NCI-H146 treated with DMSO at 0.1 percent for 48 hours (cell line): ENCODE data around the gene PRLR.
"Not testable (repeated sequence)": the region's sequence is repeated elsewhere in the genome, so short reads cannot be mapped to it uniquely, and the experiment has no call there.

ENCODE experiments used
- DNase-seq: peaks from one replicate; lab custom pipeline; 2025; ENCODE audit not compliant: unreplicated experiment; lab: John Stamatoyannopoulos, UW

Gene PRLR

DNA sequence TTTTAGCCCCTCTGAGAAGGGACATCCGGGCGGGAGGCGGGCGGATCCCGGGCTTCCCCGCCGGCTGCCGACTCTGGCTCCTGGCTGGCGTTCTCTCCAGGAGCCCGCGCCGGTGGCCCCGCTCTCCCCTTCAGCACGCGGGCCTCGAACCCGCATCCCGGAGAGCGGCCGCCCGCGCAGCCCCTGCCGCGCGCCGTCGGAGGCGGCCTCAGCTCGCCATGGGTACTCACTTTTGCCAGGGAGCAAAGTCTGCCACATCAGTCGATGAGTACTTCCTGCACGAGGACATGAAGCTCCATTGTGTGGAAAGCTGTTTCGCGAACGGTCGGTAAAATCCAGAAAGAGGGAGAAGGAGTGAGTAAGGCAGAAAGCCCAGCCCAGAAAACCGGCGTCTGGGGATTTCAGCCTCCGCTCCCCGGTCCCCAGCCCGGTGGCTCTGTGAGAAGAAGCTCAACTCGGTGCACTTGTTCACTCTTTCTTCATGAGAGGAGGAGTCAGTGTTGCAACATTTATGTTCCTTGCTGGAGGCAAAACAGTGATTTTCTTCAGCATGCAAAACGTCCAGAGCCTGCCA, at the start of gene PRLR:
Gene PRLR, minus strand, starts transcription at position 450 of the 574 bp plus-strand sequence. CDS start 140,867 bp downstream, outside the sequence.
- no peak for DNase-seq

GRCh38 chr5:35274839-35275509, 44.7 kb upstream of the PRLR start:
- DNase-seq = no peak

DNA sequence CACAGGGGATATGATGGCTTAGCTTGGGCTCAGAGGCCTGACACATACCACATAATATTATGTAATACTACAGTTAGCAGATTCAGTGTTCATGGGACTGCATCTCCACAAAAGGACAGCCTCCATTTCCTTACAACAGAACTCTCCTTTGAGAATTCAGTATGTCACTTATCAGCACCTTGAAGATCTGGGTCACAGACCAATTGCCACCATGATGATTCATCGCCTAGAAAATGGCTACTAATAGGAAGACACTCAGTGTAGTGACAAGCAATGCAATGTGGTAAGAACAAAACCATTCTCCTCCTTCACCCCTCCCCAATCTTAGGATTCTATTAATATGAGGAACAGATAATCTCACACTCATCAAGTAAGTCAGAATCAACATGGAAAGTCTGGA, 38.7 kb upstream of the PRLR start:
- DNase-seq = no peak

GRCh38 chr5:35266276-35266675, 36.0 kb upstream of the PRLR start:
- DNase-seq = no peak

- no peak for DNase-seq
Measured at GRCh38 chr5:35264509-35264908, 34.2 kb upstream of the PRLR start.

- DNase-seq = no peak
Measured at GRCh38 chr5:35263266-35263877, 33.1 kb upstream of the PRLR start.

GRCh38 chr5:35253582-35253981, 23.3 kb upstream of the PRLR start:
- DNase-seq = no peak

- DNase-seq = no peak
Measured at GRCh38 chr5:35252963-35253362, 22.7 kb upstream of the PRLR start.

GRCh38 chr5:35248843-35249780, 18.8 kb upstream of the PRLR start:
- no peak for DNase-seq

DNA sequence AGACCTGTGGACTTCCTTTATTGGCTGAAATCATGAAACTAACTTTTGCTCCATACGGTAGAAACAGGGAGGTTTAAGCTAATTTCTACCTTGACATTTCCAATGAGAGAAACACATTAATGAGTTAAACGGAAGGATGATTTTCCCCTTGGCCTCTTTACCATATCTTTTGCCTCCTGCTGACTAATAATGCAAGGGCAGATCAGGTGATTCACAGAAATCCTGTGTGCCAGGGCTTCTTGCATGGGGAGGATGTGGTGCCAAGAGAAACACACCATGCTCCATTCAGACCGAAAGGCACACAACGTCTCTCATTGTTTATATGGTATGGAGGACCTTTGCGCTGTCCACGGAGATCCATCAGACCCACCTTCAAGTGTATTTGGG, 17.4 kb upstream of the PRLR start:
- no peak for DNase-seq

DNA sequence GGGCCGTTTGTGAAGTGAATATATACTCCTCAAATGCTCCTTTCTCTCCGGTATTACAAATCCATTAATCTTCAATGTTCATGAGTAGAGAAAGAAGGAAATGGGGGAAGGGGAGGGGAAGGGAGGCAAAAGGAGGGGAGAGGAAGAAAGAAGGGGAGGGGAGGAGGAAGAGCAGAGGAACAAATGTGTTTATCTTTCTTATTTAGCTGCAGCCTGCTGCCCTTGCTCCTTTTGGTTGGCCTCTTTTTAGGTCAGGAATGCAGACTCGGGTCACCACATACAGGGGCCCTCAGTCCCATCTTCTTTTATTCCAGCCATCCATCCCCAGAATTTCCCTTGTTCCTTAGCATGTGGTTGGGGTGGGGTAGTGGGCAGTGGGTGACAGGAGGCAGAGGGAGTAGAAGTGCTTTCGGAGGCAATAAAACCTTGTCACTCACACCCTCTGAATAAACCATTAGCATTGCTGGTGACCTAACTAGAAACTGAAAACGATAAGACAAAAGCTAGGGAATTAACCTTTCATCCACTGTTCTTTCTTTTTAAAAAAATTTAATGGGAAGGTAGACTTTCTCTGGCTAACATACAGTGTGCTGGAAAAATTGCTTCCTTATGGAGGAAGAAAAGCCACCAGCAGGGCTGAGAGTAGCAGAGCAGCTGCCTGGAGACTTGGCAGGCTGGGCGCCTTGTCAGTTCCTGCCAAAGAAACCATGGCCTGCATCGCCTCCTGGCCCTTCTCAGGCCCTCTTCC, 16.8 kb upstream of the PRLR start:
- DNase-seq = no peak

DNA sequence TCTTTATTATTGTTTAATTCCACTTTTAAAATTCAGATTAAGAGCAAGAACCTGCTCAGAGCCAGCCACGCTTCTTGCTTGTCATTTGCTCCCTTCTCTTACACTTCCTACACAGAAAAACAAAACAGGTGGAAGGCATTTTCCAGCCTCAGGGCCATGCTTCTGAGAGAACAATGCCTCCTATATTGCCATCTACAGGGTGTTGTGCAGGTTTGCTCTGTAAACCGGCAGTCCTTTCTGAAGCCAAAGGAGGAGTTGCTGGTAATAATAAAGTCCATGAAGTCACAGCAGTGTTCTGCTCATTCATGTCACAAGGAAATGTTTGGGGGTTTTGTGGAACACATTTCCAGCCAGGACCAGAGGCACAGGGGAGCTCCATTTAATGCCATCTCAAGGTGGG, 16.1 kb upstream of the PRLR start:
- no peak for DNase-seq

GRCh38 chr5:35245371-35245770, 15.1 kb upstream of the PRLR start:
- not testable (repeated sequence) for DNase-seq

DNA sequence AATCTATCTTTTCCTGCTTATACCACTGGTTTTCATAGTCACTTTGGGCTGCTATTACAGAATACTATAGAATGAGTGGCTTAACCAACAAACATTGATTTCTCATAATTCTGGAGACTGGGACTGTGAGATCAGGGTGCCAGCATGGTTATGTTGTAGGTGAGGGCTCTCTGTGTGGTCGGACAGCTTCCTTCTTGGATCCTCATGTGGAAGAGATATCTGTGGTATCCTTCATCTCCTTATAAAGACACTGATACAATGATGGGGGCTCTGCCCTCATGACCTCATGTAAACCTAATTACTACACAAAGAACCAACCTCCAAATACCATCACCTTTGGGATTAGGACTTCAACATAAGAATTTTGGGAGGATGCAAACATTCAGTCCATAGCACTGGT, 13.9 kb upstream of the PRLR start:
- DNase-seq = no peak

DNA sequence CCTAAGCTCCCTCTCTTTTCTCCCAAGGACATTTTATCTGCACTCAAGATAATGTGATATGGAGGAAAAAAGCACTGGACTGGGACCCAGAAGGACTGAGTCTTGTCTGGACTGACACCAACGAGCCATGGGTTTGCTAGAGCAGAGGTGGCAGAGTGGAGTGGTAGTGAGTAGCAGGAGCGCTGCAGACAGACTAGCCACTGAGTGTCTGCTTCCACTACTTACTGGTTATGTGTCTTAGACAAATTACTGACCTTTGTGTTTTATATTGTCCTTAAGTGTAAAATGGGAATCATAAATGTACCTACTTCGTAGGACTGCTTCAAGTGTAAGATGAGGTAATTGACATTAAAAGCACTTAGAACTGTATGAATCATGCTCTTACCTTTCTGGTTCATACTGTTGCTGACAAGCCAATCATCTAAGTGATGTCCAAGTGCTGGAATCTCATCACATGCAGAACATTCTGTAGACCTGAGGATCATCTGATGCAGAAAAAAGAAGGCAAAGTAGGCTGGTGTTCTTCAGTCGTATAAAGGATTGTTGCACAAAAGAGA, 12.5 kb upstream of the PRLR start:
- DNase-seq = no peak

DNA sequence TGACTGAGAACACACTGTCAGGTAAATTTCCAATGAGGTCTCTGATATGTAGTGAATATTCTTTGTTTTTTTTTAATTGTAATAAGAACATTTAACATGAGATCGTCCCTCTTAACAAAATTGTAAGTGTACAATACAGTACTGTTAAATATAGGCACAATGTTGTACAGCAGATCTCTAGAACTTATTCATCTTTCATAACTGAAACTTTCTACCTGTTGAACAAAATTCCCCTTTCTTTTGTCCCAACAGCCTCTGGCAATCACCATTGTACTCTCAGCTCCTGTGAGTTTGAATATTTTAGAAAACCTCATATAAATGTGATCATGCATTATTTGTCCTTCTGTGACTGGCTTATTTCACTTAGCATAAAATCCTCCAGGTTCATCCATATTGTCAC, 10.6 kb upstream of the PRLR start:
- no peak for DNase-seq

DNA sequence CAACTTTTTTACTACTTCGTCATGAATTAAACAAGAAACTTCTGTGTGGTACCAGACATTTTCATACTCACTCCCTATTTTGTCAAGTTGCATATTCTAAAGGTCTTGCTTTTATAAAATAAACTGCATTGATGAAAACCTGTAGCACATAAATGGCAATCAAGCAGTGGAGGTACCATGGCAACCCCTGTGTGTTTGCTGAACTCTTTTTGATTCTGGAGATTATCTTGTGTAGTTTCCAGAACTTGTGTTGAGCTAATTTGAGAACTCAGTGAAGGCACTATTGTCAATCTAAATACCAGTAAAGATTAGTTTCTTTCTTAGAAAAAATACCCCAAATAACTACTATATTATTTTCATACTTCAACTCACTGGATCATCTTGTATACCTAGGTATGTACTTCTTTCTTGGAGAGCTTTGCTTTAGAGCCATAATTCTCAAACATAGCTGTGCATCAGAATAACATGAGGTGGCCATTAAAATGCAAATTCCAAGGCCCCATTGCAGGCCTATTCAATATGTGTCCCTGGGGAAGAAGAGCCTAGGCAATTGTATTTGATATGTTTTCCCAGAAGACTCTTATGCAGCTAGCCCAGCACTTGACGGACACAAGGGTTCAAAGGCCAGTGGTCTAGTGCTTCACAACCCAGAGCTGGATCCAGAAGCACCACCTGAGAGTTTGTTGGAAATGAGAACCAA, 9.8 kb upstream of the PRLR start:
- DNase-seq = no peak

GRCh38 chr5:35239476-35239875, 9.2 kb upstream of the PRLR start:
- no peak for DNase-seq

DNA sequence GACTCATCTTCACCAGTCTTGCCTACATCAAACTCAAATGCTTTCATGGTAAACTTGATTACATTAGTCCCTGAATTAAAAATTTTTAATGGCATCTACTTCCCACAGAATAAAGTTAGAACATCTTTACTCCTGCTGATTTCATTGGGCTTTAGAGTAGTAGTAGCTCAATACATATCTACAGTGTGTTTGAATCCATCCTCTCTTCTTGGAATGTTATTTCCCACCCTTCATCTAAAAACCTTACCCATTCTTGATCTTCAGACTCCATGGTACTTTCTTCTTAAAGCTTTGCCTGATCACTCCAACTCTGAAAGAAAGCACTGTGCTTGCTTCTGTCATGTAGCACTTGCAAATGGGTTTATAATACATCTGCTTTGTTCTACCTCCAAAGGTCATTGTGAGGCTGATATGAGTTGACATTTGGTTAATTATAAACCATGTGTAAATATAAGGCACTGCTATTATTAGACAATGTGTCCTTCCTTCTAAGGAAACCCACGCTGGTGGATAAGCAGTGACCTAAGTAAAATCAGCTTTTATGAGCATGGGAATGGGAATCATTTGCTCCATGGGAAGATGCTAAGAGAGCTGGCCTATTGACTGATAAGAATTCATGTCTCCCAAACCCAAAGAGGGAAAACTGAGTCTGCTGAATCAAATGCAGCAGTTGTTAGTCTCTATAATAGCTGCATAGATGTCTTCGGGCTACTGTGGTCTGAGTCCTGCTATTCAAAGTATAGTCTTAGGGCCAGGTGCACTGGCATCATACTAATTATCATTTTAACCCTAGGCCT, 7.5 kb upstream of the PRLR start:
- no peak for DNase-seq
